H9 (cell line): Measurements from ENCODE around the gene ZDHHC17. TPM values are rescaled to one million over a fixed set of nuclear protein-coding genes. Genes with fewer than 3 reads are reported as not detected.

Experiments used
- DNase-seq: peaks from one replicate; pipeline ENCODE4 v3.0.0-alpha.2; 2017
- H2AFZ ChIP-seq: one replicate; pipeline ENCODE4 v1.6.1; 2013; ENCODE audit warnings: mild to moderate bottlenecking, low read length, control low read depth, moderate library complexity
- H2AK5ac ChIP-seq: 2 replicates; pipeline ENCODE4 v1.6.1; 2013; ENCODE audit warnings: low read length, control low read depth, mixed read lengths; ENCODE audit not compliant: insufficient read length
- H2BK120ac ChIP-seq: one replicate; pipeline ENCODE4 v1.6.1; 2013; ENCODE audit warnings: low read depth, mild to moderate bottlenecking, low read length, control low read depth, inconsistent platforms; ENCODE audit not compliant: poor library complexity, severe bottlenecking
- H2BK12ac ChIP-seq: 2 replicates; pipeline ENCODE4 v1.6.1; 2013; ENCODE audit warnings: low read length, control low read depth, mixed read lengths, low read depth; ENCODE audit not compliant: insufficient read length
- H2BK15ac ChIP-seq: 2 replicates; pipeline ENCODE4 v1.6.1; 2013; ENCODE audit warnings: low read depth, low read length, control low read depth
- H2BK20ac ChIP-seq: one replicate; pipeline ENCODE4 v1.6.1; 2013; ENCODE audit warnings: low read depth, mild to moderate bottlenecking, low read length, control low read depth, inconsistent platforms; ENCODE audit not compliant: poor library complexity, severe bottlenecking
- H2BK5ac ChIP-seq: 2 replicates; pipeline ENCODE4 v1.6.1; 2013; ENCODE audit warnings: low read length, control low read depth, mixed read lengths; ENCODE audit not compliant: insufficient read length
- H3K14ac ChIP-seq: 2 replicates; pipeline ENCODE4 v1.6.1; 2013; ENCODE audit warnings: low read length, control low read depth; ENCODE audit not compliant: insufficient read depth
- H3K18ac ChIP-seq: 2 replicates; pipeline ENCODE4 v1.6.1; 2013; ENCODE audit warnings: low read depth, mild to moderate bottlenecking, mixed read lengths, low read length, control low read depth; ENCODE audit not compliant: insufficient read length
- H3K23ac ChIP-seq: 2 replicates; pipeline ENCODE4 v1.6.1; 2013; ENCODE audit warnings: low read length, control low read depth, mixed read lengths, low read depth; ENCODE audit not compliant: insufficient read length
- H3K23me2 ChIP-seq: 2 replicates; pipeline ENCODE4 v1.6.1; 2013; ENCODE audit warnings: low read depth, mild to moderate bottlenecking, mixed read lengths, low read length, control low read depth; ENCODE audit not compliant: insufficient read length, poor library complexity, severe bottlenecking
- H3K27ac ChIP-seq: 2 replicates; pipeline ENCODE4 v1.5.1; 2013; ENCODE audit warnings: low read length, control low read depth, mixed read lengths, low read depth; ENCODE audit not compliant: insufficient read length
- H3K27me3 ChIP-seq: 2 replicates; pipeline ENCODE4 v1.6.1; 2013; ENCODE audit warnings: low read length, control low read depth, inconsistent platforms; ENCODE audit not compliant: insufficient read depth
- H3K4ac ChIP-seq: 2 replicates; pipeline ENCODE4 v1.6.1; 2013; ENCODE audit warnings: low read depth, mild to moderate bottlenecking, control low read depth, inconsistent platforms, low read length, moderate library complexity
- H3K4me1 ChIP-seq: 2 replicates; pipeline ENCODE4 v1.6.1; 2013; ENCODE audit warnings: low read length, control low read depth, inconsistent platforms; ENCODE audit not compliant: insufficient read depth
- H3K4me2 ChIP-seq: 2 replicates; pipeline ENCODE4 v1.6.1; 2013; ENCODE audit warnings: low read length, control low read depth, mixed read lengths; ENCODE audit not compliant: insufficient read length, insufficient read depth
- H3K56ac ChIP-seq: 2 replicates; pipeline ENCODE4 v1.6.1; 2013; ENCODE audit warnings: low read depth, mild to moderate bottlenecking, mixed read lengths, low read length, control low read depth; ENCODE audit not compliant: insufficient read length
- H3K79me1 ChIP-seq: 2 replicates; pipeline ENCODE4 v1.6.1; 2013; ENCODE audit warnings: low read depth, mild to moderate bottlenecking, moderate library complexity, low read length, control low read depth, inconsistent platforms; ENCODE audit not compliant: insufficient read depth, poor library complexity, severe bottlenecking
- H3K79me2 ChIP-seq: 2 replicates; pipeline ENCODE4 v1.6.1; 2013; ENCODE audit warnings: low read length, control low read depth, inconsistent platforms; ENCODE audit not compliant: insufficient read depth
- H3K9ac ChIP-seq: 2 replicates; pipeline ENCODE4 v1.6.1; 2013; ENCODE audit warnings: low read length, control low read depth, mixed read lengths; ENCODE audit not compliant: insufficient read length; ENCODE audit errors: extremely low read depth
- H3K9me3 ChIP-seq: one replicate; pipeline ENCODE4 v1.6.1; 2013; ENCODE audit warnings: low read depth, low read length, inconsistent platforms; ENCODE audit not compliant: control insufficient read depth
- H3T11ph ChIP-seq: one replicate; pipeline ENCODE4 v1.6.1; 2013; ENCODE audit warnings: mild to moderate bottlenecking, low read length, control low read depth, inconsistent platforms
- H4K20me1 ChIP-seq: one replicate; pipeline ENCODE4 v1.6.1; 2013; ENCODE audit not compliant: control insufficient read depth, insufficient read length, insufficient read depth
- H4K5ac ChIP-seq: 2 replicates; pipeline ENCODE4 v1.6.1; 2013; ENCODE audit warnings: low read depth, mild to moderate bottlenecking, mixed read lengths, low read length, control low read depth; ENCODE audit not compliant: insufficient read length
- H4K8ac ChIP-seq: replicated peaks from 2 replicates; pipeline ENCODE4 v1.6.1; 2013; ENCODE audit warnings: low read length, control low read depth, mixed read lengths, low read depth; ENCODE audit not compliant: insufficient read length
- H4K91ac ChIP-seq: 2 replicates; pipeline ENCODE4 v1.6.1; 2013; ENCODE audit warnings: low read depth, mild to moderate bottlenecking, moderate library complexity, mixed read lengths, low read length, control low read depth; ENCODE audit not compliant: insufficient read length
- H3K27ac Mint-ChIP-seq, 3 experiments: 2 replicates in 2 of 3; 3 replicates in 1 of 3; pipeline ENCODE4 v1.8.0; 2020 to 2021; ENCODE audit warnings: mixed read lengths in 3 of 3, mild to moderate bottlenecking in 1 of 3, moderate library complexity in 1 of 3
- H3K27me3 Mint-ChIP-seq: 2 replicates; pipeline ENCODE4 v1.8.0; 2021; ENCODE audit warnings: low read depth, mild to moderate bottlenecking, moderate library complexity, mixed read lengths
- H3K36me3 Mint-ChIP-seq, 3 experiments: 2 replicates in 2 of 3; 3 replicates in 1 of 3; pipeline ENCODE4 v1.8.0; 2020 to 2021; ENCODE audit warnings: low read depth in 3 of 3, mixed read lengths in 3 of 3; ENCODE audit not compliant: insufficient read depth in 1 of 3
- H3K4me1 Mint-ChIP-seq, 2 experiments: 2 replicates each; pipeline ENCODE4 v1.8.0; 2020; ENCODE audit warnings: mixed read lengths in 2 of 2
- H3K4me3 Mint-ChIP-seq, 2 experiments: 2 replicates in 1 of 2; 3 replicates in 1 of 2; pipeline ENCODE4 v1.8.0; 2020 to 2021; ENCODE audit warnings: mild to moderate bottlenecking in 2 of 2, mixed read lengths in 2 of 2, moderate library complexity in 1 of 2
- H3K9me3 Mint-ChIP-seq, 2 experiments: 2 replicates in 1 of 2; 3 replicates in 1 of 2; pipeline ENCODE4 v1.8.0; 2020; ENCODE audit warnings: mild to moderate bottlenecking in 2 of 2, mixed read lengths in 2 of 2, moderate library complexity in 1 of 2
- CTCF ChIP-seq: fragments of 200-600 bp; sonication (generic); conservative IDR thresholded peaks from 3 replicates; pipeline ENCODE4 v1.8.0; 2021; ENCODE audit warnings: antibody characterized with exemption, mild to moderate bottlenecking
- WGBS: extraction: QIAGEN DNeasy Blood & Tissue Kit; methylation state at CpG from one replicate; pipeline ENCODE4 v1.1.7; 2013; ENCODE audit warnings: missing lambda C conversion rate, low lambda C conversion rate, mixed read lengths; ENCODE audit not compliant: insufficient read length; ENCODE audit errors: extremely low coverage; 5-methylcytosine and 5-hydroxymethylcytosine counted together
- total RNA-seq: library from RNA; stranded (reverse); gene quantifications from 2 replicates; pipeline ENCODE4 v1.2.1, GENCODE V29; 2021

Gene ZDHHC17
- total RNA-seq, 1 experiment from 2014 or later, result 32.6 TPM

DNA sequence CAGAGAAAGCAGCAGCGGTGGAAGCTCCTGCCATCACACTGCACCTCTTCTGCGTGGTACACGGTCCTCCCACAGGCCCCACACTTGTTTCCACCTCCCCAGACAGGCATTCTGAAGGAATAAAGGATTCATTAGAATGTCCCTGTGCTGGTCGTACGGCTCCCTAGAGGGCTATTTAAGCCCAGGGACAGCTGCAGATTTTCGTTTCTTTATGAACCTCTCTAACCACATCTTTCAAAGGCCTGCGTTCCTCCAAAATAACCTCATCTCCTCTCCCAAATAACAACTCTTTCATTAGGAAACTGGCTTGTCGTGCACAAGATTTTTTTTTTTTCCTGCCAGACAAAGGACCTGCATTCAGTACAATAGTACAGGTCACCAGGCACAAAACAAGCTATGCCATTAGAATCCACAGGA, 102.2 kb downstream of the ZDHHC17 start:
- Histone ChIP-seq H3K27me3 (no peaks in the 10 kb centered on the region), H2AK5ac (no peak overlapping the region), H2BK20ac (no peak overlapping the region), H2AFZ (no peak overlapping the region), H3K79me2 (peaks cover 6% of the 10 kb centered on the region; the same call in 1 of the 2 replicates), H2BK120ac (no peak overlapping the region), H3K79me1 (peaks cover 3% of the 10 kb centered on the region), H2BK5ac (no peak overlapping the region), H3K56ac (no peak overlapping the region), H3K23ac (no peak overlapping the region), H3K23me2 (no peaks in the 10 kb centered on the region), H3K14ac (no peak overlapping the region), H3T11ph (no peak overlapping the region), H2BK15ac (no peak overlapping the region), H3K4ac (no peak overlapping the region), H3K4me2 (no peak overlapping the region), H4K20me1 (no peaks in the 10 kb centered on the region), H4K8ac (no peak overlapping the region), H3K9ac (no peak overlapping the region), H3K4me1 (peaks cover 10% of the 10 kb centered on the region; the same call in 1 of the 2 replicates), H3K18ac (no peak overlapping the region), H4K5ac (no peak overlapping the region), H4K91ac (no peak overlapping the region), H2BK12ac (no peak overlapping the region), H3K27ac (no peak overlapping the region), H3K9me3 (no peaks in the 10 kb centered on the region)
- peaks cover 41 to 44% of the 10 kb centered on the region in 2 experiments for H3K4me1 Mint-ChIP-seq
- DNase-seq, result no peak
- no peaks in the 10 kb centered on the region for H3K9me3 Mint-ChIP-seq
- H3K4me3 Mint-ChIP-seq, result no peak overlapping the region
- WGBS, result 100% methylated on average over 1 of the region's 8 CpGs
- no peaks in the 10 kb centered on the region for H3K27me3 Mint-ChIP-seq
- no peak for TF ChIP-seq CTCF
- peak overlapping the region in 2 of 3 experiments; percentile 45 to 71; a peak in 4 of 7 replicates for H3K27ac Mint-ChIP-seq
- peaks cover 28 to 50% (median 50%) of the 10 kb centered on the region in 3 experiments; a peak in 6 of 7 replicates for H3K36me3 Mint-ChIP-seq
